Measurements from ENCODE around the gene SPATA33. TPM values are rescaled to one million over a fixed set of nuclear protein-coding genes. Genes with fewer than 3 reads are reported as not detected.

Gene SPATA33
- polyA plus RNA-seq, 2 of the 4 experiments (the other 2 are of a cell fraction) = 6.1 to 12.1 TPM

DNA sequence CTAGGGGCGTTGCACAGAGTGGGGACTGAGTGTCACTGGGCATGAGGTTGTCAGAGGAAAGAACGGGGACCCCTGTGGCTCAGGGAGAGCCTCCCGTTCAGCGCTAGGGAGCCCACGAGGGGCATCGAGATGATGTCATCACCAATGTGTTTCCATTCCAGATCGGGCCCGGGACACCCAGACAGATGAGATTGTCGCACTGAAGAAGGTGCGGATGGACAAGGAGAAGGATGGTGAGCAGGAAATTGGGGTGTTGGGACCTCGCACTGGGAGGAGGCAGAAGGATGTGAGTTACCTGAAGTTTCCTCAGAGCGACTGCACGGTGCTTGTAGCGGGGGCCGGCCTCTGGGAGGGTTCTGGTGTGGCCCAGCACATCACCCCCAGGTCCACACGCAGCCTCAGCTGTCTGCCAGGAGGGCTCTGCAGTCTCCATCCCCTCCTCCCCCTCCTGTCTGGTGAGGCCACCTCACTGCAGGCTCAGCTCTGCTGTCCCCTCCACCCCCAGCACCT, 32.8 kb downstream of the SPATA33 start (continued):
- TF ChIP-seq, protein P1, sequence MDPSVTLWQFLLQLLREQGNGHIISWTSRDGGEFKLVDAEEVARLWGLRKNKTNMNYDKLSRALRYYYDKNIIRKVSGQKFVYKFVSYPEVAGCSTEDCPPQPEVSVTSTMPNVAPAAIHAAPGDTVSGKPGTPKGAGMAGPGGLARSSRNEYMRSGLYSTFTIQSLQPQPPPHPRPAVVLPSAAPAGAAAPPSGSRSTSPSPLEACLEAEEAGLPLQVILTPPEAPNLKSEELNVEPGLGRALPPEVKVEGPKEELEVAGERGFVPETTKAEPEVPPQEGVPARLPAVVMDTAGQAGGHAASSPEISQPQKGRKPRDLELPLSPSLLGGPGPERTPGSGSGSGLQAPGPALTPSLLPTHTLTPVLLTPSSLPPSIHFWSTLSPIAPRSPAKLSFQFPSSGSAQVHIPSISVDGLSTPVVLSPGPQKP (IDR thresholded peaks at IDR 0.05; ENCODE audit: low read depth, low read length) = no peak
- TF ChIP-seq MYC (IDR thresholded peaks at IDR 0.05; ENCODE audit: borderline replicate concordance, low read length) (no peak), E2F6 (IDR thresholded peaks at IDR 0.05; ENCODE audit: borderline replicate concordance, low read depth) (no peak), MAX (IDR thresholded peaks at IDR 0.05) (no peak), ZFP36 (IDR thresholded peaks at IDR 0.05; ENCODE audit: borderline replicate concordance, partially characterized antibody) (no peak)

DNA sequence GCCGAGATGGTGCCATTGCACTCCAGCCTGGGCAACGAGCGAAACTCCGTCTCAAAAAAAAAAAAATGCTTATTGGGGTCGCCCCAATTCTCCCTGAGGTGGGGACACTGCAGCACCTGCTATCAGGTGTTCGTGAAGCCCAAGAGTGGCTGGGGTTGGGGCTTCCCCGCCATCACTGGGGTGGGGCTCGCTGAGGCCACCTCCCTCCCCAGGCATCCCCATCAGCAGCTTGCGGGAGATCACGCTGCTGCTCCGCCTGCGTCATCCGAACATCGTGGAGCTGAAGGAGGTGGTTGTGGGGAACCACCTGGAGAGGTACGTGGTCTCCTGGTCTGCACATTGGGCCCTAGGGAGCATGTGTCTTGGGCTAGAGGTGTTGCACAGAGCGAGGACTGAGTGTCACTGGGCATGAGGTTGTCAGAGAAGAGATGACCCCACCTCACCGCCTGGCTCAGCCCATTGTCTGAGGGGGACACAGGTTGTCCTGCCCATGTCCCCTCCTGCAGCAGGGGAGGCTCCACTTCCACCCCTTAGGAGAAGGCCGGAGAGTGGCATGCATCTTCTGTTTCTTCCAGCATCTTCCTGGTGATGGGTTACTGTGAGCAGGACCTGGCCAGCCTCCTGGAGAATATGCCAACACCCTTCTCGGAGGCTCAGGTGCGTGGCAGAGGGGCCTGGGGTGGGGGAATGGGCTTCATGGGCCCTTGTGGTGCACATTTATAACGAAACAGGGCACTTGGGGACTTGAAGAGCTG, 33.8 kb downstream of the SPATA33 start:
- TF ChIP-seq ZC3H11A (IDR thresholded peaks at IDR 0.05) (no peak), RNF2 (IDR thresholded peaks at IDR 0.05; ENCODE audit: borderline replicate concordance, low read depth) (no peak), GATA3 (IDR thresholded peaks at IDR 0.05; ENCODE audit: borderline replicate concordance) (no peak)
- CTCF ChIA-PET = interaction anchor here (4.7 kb wide), 1 partner anchor 9 kb away, joined by 33 read pairs; the partner anchor contains the start of gene SPATA2L
- DNase-seq (ENCODE audit: low read depth in 1 of 2, low spot score in 1 of 2) (no peak), ATAC-seq (no peak), FAIRE-seq (no peak)
- POLR2A ChIA-PET = no interaction called here
- Histone ChIP-seq H3K4me2 (no peak overlapping the region), H3K9me3 (no peaks in the 10 kb centered on the region), H3K4me3 (no peak overlapping the region), H3K27ac (no peak overlapping the region), H3K4me1 (peaks cover 11% of the 10 kb centered on the region)
- 94% methylated on average over 19 of the region's 21 CpGs for WGBS (ENCODE audit: missing lambda C conversion rate)

DNA sequence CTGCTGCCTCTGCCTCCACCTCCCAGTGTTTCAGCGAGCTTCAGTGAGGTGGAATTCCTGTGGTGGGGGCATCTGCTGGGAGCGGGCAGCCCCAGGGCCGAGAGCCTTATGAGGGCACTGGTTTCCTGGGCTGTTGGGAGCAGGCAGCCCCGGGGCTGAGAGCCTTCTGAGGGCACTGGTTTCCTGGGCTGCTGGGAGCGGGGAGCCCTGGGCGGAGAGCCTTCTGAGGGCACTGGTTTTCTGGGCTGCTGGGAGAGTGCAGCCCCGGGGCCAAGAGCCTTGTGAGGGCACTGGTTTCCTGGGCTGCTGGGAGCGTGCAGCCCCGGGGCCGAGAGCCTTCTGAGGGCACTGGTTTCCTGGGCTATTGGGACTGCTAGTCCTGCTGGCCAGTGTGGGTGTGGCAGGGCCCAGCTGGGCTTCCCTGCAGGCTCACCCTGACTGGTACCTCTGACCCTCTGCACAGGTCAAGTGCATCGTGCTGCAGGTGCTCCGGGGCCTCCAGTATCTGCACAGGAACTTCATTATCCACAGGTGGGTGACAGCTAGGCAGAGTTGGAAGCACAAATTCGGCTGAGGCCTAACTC, 34.4 kb downstream of the SPATA33 start:
- Histone ChIP-seq H3K9me3 (no peaks in the 10 kb centered on the region), H3K4me2 (no peak overlapping the region), H3K4me1 (peaks cover 11% of the 10 kb centered on the region), H3K4me3 (no peak overlapping the region), H3K27ac (no peak overlapping the region)
- WGBS (ENCODE audit: missing lambda C conversion rate) = 88% methylated on average over 6 of the region's 13 CpGs
- no peak for TF ChIP-seq EHF (CRISPR knock-in tag; IDR thresholded peaks at IDR 0.05)
- no peak for TF ChIP-seq MYC (IDR thresholded peaks at IDR 0.05; ENCODE audit: borderline replicate concordance, low read length)
- TF ChIP-seq, protein P2, sequence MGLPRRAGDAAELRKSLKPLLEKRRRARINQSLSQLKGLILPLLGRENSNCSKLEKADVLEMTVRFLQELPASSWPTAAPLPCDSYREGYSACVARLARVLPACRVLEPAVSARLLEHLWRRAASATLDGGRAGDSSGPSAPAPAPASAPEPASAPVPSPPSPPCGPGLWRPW (IDR thresholded peaks at IDR 0.05) = no peak
- no peak for TF ChIP-seq CBX2 (IDR thresholded peaks at IDR 0.05; ENCODE audit: borderline replicate concordance, low read depth)
- no peak for TF ChIP-seq RNF2 (IDR thresholded peaks at IDR 0.05; ENCODE audit: borderline replicate concordance, low read depth)
- TF ChIP-seq PHF8 (IDR thresholded peaks at IDR 0.05; ENCODE audit: borderline replicate concordance, low read depth) = no peak
- TF ChIP-seq, protein P3, sequence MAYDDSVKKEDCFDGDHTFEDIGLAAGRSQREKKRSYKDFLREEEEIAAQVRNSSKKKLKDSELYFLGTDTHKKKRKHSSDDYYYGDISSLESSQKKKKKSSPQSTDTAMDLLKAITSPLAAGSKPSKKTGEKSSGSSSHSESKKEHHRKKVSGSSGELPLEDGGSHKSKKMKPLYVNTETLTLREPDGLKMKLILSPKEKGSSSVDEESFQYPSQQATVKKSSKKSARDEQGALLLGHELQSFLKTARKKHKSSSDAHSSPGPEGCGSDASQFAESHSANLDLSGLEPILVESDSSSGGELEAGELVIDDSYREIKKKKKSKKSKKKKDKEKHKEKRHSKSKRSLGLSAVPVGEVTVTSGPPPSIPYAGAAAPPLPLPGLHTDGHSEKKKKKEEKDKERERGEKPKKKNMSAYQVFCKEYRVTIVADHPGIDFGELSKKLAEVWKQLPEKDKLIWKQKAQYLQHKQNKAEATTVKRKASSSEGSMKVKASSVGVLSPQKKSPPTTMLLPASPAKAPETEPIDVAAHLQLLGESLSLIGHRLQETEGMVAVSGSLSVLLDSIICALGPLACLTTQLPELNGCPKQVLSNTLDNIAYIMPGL (CRISPR knock-in tag; IDR thresholded peaks at IDR 0.05; ENCODE audit: borderline replicate concordance) = no peak
- no peak for TF ChIP-seq FOSL2 (IDR thresholded peaks at IDR 0.05)
- no peak for TF ChIP-seq FOSL2 (CRISPR knock-in tag; IDR thresholded peaks at IDR 0.05)
- no peak for TF ChIP-seq HOXB5 (CRISPR knock-in tag; IDR thresholded peaks at IDR 0.05)
- TF ChIP-seq CHD2 (IDR thresholded peaks at IDR 0.05; ENCODE audit: low read length, partially characterized antibody) = no peak
- no peak for TF ChIP-seq MAZ (IDR thresholded peaks at IDR 0.05; ENCODE audit: borderline replicate concordance, low read depth, low read length)
- no peak for TF ChIP-seq RAD21 (conservative IDR thresholded peaks at IDR 0.05 in 1 of 2, IDR thresholded peaks at IDR 0.05 in 1 of 2)
- TF ChIP-seq PBX3 (IDR thresholded peaks at IDR 0.05) = no peak
- TF ChIP-seq JUN (IDR thresholded peaks at IDR 0.05) = no peak
- TF ChIP-seq HOXA7 (CRISPR knock-in tag; IDR thresholded peaks at IDR 0.05) = no peak
- no peak for DNase-seq (ENCODE audit: low read depth in 1 of 2, low spot score in 1 of 2)
- no peak for ATAC-seq
- no peak for FAIRE-seq
- POLR2A ChIA-PET = no interaction called here
- CTCF ChIA-PET = interaction anchor here (1.3 to 4.7 kb wide), 2 partner anchors 8 to 14 kb away, joined by 3 to 33 read pairs; partner anchors contain the start of gene SPATA2L

Data from A549 (cell line).